Esophagus squamous epithelium (tissue), 4 donors: ENCODE measurements around the gene TAF11L10.

Experiments
- POLR2A ChIP-seq, 4 donors: fragments of 450-650 bp; IDR thresholded peaks; one replicate each; pipeline ENCODE4 v1.6.1; 2017; ENCODE audit warnings: antibody characterized with exemption in 4 of 4, mild to moderate bottlenecking in 4 of 4, moderate library complexity in 3 of 4
- TF ChIP-seq, protein P1 (sequence below), 6 experiments: fragments of 450-650 bp in 4 of 6; fragments of 200-600 bp in 2 of 6; sonication (generic) in 2 of 6; IDR thresholded peaks; one replicate each; pipeline ENCODE4 v1.5.1; 2016 to 2019; ENCODE audit warnings: antibody characterized with exemption in 6 of 6, mild to moderate bottlenecking in 4 of 6, moderate library complexity in 4 of 6

DNA sequence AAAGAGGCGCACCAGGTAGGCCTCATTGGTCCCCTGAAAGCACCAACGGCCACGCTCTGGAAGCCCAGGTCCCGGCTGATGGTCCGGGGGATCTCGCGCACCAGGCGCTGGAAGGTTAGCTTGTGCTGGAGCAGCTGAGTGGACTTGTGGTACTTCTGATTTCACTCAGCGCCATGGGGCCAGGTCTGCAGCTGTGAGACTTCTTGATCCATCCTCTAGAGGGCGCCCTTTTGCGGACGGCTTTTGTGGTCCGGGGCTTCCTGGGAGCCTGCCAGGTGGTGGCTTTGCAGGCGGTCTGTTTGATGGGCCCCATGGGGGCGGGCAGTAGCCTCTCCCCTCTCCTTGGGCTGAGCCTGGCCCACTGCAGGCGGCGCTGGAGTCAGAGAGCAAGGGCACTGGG lies 23.0 kb upstream of the TAF11L10 start:
- TF ChIP-seq, protein P1, sequence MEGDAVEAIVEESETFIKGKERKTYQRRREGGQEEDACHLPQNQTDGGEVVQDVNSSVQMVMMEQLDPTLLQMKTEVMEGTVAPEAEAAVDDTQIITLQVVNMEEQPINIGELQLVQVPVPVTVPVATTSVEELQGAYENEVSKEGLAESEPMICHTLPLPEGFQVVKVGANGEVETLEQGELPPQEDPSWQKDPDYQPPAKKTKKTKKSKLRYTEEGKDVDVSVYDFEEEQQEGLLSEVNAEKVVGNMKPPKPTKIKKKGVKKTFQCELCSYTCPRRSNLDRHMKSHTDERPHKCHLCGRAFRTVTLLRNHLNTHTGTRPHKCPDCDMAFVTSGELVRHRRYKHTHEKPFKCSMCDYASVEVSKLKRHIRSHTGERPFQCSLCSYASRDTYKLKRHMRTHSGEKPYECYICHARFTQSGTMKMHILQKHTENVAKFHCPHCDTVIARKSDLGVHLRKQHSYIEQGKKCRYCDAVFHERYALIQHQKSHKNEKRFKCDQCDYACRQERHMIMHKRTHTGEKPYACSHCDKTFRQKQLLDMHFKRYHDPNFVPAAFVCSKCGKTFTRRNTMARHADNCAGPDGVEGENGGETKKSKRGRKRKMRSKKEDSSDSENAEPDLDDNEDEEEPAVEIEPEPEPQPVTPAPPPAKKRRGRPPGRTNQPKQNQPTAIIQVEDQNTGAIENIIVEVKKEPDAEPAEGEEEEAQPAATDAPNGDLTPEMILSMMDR (IDR thresholded peaks at IDR 0.05): no peak
- TF ChIP-seq POLR2A (IDR thresholded peaks at IDR 0.05): no peak
